Mammary epithelial cell (primary cell): ENCODE data around the gene CCDC80.

Experiments
- EZH2 ChIP-seq: IDR thresholded peaks from 2 replicates; pipeline ENCODE4 v1.6.1; 2012; ENCODE audit warnings: low read length, inconsistent platforms, borderline replicate concordance
- TF ChIP-seq, protein P1 (sequence below), 2 donors: IDR thresholded peaks in 1 of 2; conservative IDR thresholded peaks in 1 of 2; 2 replicates each; pipeline ENCODE4 v1.5.1; 2011 to 2012; ENCODE audit warnings: inconsistent platforms in 2 of 2, low read length in 2 of 2, mild to moderate bottlenecking in 2 of 2, control low read depth in 1 of 2, low read depth in 1 of 2; ENCODE audit not compliant: insufficient read depth in 1 of 2; ENCODE audit errors: extremely low read depth in 1 of 2

DNA sequence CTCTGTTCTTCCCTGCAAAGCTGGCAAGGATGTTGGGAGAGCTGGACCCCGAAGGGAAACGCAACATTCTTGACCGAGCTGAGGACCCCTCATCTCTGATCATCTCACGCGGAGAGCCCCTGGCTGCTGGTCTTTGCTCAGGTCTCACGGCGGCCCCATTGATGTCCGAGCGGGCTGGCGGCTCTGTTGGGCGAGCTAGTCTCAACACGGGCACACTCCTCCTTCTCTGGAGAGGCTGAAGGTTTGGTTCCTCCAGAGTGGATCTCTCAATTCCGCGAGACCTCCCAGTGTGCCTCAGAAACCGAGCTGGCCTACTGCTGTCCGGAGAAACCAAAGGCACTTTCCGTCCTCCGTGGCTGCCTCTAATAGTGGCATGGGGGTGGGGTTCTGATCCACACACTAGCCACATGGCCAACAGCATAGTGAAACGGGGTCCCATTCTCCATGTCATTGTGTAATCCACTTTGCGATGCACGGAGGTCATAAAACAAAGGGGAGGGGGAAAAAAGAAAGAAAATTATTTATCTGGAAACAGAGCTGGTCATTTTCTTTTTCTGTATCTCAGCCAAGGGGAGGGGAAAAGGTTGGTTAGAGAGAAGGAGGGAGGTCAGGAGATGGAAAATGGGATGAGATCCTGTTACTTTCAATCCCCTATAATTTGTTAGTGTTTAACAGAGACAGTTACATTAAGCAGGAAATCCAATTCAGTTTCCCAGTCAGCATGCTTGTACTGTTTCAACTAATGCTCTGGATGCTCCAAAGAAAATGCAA is 1.3 kb downstream of the CCDC80 start:
- TF ChIP-seq, protein P1, sequence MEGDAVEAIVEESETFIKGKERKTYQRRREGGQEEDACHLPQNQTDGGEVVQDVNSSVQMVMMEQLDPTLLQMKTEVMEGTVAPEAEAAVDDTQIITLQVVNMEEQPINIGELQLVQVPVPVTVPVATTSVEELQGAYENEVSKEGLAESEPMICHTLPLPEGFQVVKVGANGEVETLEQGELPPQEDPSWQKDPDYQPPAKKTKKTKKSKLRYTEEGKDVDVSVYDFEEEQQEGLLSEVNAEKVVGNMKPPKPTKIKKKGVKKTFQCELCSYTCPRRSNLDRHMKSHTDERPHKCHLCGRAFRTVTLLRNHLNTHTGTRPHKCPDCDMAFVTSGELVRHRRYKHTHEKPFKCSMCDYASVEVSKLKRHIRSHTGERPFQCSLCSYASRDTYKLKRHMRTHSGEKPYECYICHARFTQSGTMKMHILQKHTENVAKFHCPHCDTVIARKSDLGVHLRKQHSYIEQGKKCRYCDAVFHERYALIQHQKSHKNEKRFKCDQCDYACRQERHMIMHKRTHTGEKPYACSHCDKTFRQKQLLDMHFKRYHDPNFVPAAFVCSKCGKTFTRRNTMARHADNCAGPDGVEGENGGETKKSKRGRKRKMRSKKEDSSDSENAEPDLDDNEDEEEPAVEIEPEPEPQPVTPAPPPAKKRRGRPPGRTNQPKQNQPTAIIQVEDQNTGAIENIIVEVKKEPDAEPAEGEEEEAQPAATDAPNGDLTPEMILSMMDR (conservative IDR thresholded peaks at IDR 0.05 in 1 of 2, IDR thresholded peaks at IDR 0.05 in 1 of 2; ENCODE audit: extremely low read depth in 1 of 2, insufficient read depth in 1 of 2, low read depth in 1 of 2, low read length in 2 of 2) = no peak
- no peak for TF ChIP-seq EZH2
